A673 (cell line): ENCODE results near the gene ADAMTS9.

Experiments used
- EZH2 ChIP-seq: fragments of 200-600 bp; sonication (generic); IDR thresholded peaks from 2 replicates; pipeline ENCODE4 v1.6.1; 2017; ENCODE audit warnings: borderline replicate concordance, low read depth, mild to moderate bottlenecking, mixed read lengths, antibody characterized with exemption, low read length; ENCODE audit not compliant: poor library complexity, severe bottlenecking
- TF ChIP-seq, protein P1 (sequence below): fragments of 300-800, 200-600 bp; sonication (generic); conservative IDR thresholded peaks from 2 replicates; pipeline ENCODE4 v1.5.1; 2017; ENCODE audit warnings: low read depth, mild to moderate bottlenecking, antibody characterized with exemption, low read length, moderate library complexity, mixed read lengths

DNA sequence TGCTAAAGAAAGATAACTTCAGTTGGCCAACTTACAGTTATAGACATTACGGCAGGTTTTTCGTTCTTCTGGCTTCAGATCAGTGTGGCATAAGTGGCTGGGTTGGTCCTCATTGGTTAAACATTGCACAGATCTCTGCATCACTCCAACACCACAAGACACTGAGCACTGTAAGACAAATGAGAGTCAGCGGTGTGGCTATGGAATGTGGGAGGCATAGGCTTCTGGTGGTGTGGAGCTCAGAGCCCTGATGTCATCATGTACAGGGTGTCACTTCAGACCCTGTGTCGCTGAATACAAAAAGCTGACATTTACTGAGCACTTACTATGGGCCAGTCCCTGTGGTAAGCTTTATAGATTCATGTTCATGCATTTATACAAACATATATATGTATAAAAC, 146.0 kb downstream of the ADAMTS9 start:
- TF ChIP-seq, protein P1, sequence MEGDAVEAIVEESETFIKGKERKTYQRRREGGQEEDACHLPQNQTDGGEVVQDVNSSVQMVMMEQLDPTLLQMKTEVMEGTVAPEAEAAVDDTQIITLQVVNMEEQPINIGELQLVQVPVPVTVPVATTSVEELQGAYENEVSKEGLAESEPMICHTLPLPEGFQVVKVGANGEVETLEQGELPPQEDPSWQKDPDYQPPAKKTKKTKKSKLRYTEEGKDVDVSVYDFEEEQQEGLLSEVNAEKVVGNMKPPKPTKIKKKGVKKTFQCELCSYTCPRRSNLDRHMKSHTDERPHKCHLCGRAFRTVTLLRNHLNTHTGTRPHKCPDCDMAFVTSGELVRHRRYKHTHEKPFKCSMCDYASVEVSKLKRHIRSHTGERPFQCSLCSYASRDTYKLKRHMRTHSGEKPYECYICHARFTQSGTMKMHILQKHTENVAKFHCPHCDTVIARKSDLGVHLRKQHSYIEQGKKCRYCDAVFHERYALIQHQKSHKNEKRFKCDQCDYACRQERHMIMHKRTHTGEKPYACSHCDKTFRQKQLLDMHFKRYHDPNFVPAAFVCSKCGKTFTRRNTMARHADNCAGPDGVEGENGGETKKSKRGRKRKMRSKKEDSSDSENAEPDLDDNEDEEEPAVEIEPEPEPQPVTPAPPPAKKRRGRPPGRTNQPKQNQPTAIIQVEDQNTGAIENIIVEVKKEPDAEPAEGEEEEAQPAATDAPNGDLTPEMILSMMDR = no peak
- TF ChIP-seq EZH2 = no peak
